Subcutaneous abdominal adipose tissue (tissue), 5 donors: ENCODE data around the gene DDX41.
A peak's percentile ranks its signal among the peaks of the same experiment; 100 is the strongest.

Experiments used
- H3K27ac ChIP-seq: one replicate; pipeline ENCODE4 v1.7.0; 2013; ENCODE audit warnings: low read depth, mild to moderate bottlenecking, inconsistent platforms, low read length, moderate library complexity
- H3K27me3 ChIP-seq, 5 donors: one replicate each; pipeline ENCODE4 v1.7.0; 2013; ENCODE audit warnings: low read length in 5 of 5, inconsistent platforms in 1 of 5; ENCODE audit not compliant: control insufficient read depth in 5 of 5, insufficient read depth in 4 of 5
- H3K36me3 ChIP-seq, 5 donors: one replicate each; pipeline ENCODE4 v1.7.0; 2013; ENCODE audit warnings: low read length in 5 of 5; ENCODE audit not compliant: control insufficient read depth in 5 of 5, insufficient read depth in 5 of 5
- H3K4me1 ChIP-seq, 5 donors: one replicate each; pipeline ENCODE4 v1.7.0; 2013; ENCODE audit warnings: low read length in 5 of 5, mild to moderate bottlenecking in 3 of 5, moderate library complexity in 1 of 5; ENCODE audit not compliant: control insufficient read depth in 5 of 5, insufficient read depth in 5 of 5
- H3K4me3 ChIP-seq, 5 donors: one replicate each; pipeline ENCODE4 v1.7.0; 2013; ENCODE audit warnings: low read length in 5 of 5, low read depth in 1 of 5
- H3K9ac ChIP-seq, 5 donors: one replicate each; pipeline ENCODE4 v1.7.0; 2013; ENCODE audit warnings: low read length in 5 of 5, mild to moderate bottlenecking in 4 of 5, moderate library complexity in 3 of 5
- H3K9me3 ChIP-seq, 5 donors: one replicate each; pipeline ENCODE4 v1.7.0; 2013; ENCODE audit warnings: low read length in 5 of 5; ENCODE audit not compliant: control insufficient read depth in 5 of 5
- donor health status: healthy.
- donor health status: healthy.
- donor health status: healthy.
- donor health status: healthy.
- donor health status: healthy.

The DDX41 gene

GRCh38 chr5:177470759-177471536 is 45.8 kb downstream of the DDX41 start:
- peaks cover 2 to 46% (median 43%) of the 10 kb centered on the region in 5 donors for H3K4me1 ChIP-seq
- H3K4me3 ChIP-seq, result peak overlapping the region in 4 of 5 donors; percentile 17 to 68 (median 58)
- H3K9ac ChIP-seq, result peak overlapping the region in 2 of 5 donors; percentile 38 to 47
- peaks cover 0 to 25% (median 23%) of the 10 kb centered on the region in 5 donors for H3K36me3 ChIP-seq
- H3K9me3 ChIP-seq, result no peaks in the 10 kb centered on the region
- peak overlapping the region; percentile 57 for H3K27ac ChIP-seq
- H3K27me3 ChIP-seq, result no peaks in the 10 kb centered on the region

DNA sequence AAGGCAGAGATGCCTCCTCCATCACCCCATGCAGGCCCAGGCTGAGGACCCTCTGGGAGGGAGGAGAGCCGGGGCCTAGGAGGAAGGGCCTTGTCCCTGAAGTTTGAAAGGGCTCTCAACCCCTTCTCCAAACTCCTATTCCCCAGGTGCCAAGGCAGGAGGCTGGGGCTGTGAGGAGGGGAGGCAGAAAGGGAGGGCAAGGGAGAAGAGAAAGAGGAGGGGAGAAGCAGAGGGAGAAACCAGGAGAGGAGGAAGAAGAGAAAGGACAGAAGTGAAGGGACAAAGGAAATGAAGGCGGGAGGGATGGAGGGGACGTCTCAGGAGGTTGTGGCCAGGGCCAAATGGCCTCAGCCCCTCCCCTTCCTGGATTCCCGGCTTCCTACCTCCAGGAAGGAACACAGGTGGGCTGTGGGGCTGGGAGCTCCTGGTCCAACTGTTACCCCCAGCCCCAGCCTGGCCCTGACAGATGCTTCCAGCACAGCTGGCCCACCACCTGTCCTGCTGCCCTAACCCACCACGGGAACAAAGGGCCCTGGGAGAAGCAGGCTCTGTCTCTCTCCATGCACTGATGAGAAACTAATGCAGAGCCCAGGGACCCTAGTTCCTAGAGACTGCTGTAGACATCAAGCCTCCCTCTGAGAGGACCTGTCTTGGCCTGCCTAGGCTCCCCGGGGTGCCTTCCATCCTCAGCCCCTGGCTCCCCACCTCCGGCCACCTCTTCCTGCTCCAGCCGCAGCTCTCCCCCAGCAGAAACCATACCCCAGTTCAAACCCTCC is 46.8 kb downstream of the DDX41 start:
- Histone ChIP-seq H3K4me1 (peaks cover 2 to 46% (median 43%) of the 10 kb centered on the region in 5 donors), H3K36me3 (peaks cover 0 to 33% (median 30%) of the 10 kb centered on the region in 5 donors), H3K27ac (peak overlapping the region; percentile 37), H3K9ac (peak overlapping the region in 2 of 5 donors; percentile 42 to 46), H3K27me3 (no peaks in the 10 kb centered on the region), H3K9me3 (peaks cover 0 to 2% (median 0%) of the 10 kb centered on the region in 5 donors), H3K4me3 (peak overlapping the region in 3 of 5 donors; percentile 6 to 24 (median 16))

- H3K4me1 ChIP-seq, result peaks cover 2 to 43% (median 40%) of the 10 kb centered on the region in 5 donors
- peak overlapping the region in 1 of 5 donors; percentile 24 for H3K4me3 ChIP-seq
- peaks cover 0 to 33% (median 30%) of the 10 kb centered on the region in 5 donors for H3K36me3 ChIP-seq
- no peaks in the 10 kb centered on the region for H3K27me3 ChIP-seq
- peak overlapping the region; percentile 37 for H3K27ac ChIP-seq
- peaks cover 0 to 2% (median 0%) of the 10 kb centered on the region in 5 donors for H3K9me3 ChIP-seq
- H3K9ac ChIP-seq, result peak overlapping the region in 1 of 5 donors; percentile 46
Observed at GRCh38 chr5:177468685-177469628, 47.8 kb downstream of the DDX41 start.

GRCh38 chr5:177468329-177468684 is 48.5 kb downstream of the DDX41 start:
- H3K27ac ChIP-seq, result no peak overlapping the region
- no peak overlapping the region for H3K4me3 ChIP-seq
- H3K9ac ChIP-seq, result no peak overlapping the region

DNA sequence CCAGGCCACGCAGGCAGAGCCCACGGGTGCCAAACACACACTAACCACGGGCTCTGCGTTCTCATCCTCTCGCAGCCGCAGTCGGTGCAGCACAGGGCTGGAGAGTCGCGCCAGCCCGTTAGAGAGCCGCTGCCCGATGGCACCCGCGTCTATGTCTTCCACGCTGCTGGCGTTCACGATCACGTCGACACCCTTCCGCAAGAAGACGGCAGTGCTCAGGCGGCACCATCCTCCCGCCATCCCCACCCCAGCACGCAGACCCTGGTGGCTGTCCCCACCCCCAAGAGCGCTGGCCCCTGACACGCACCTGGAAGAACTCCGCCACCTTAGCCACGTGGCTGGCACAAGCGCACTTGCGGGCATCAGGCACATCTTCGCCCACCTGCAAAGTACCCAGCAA is 49.3 kb downstream of the DDX41 start:
- no peak overlapping the region for H3K9ac ChIP-seq
- peaks cover 2 to 41% (median 36%) of the 10 kb centered on the region in 5 donors for H3K4me1 ChIP-seq
- no peaks in the 10 kb centered on the region for H3K27me3 ChIP-seq
- peaks cover 0 to 33% (median 30%) of the 10 kb centered on the region in 5 donors for H3K36me3 ChIP-seq
- H3K4me3 ChIP-seq, result no peak overlapping the region
- no peak overlapping the region for H3K27ac ChIP-seq
- peaks cover 0 to 2% (median 0%) of the 10 kb centered on the region in 5 donors for H3K9me3 ChIP-seq

More at GRCh38 chr5:177468329-177468684, 48.5 kb downstream of the DDX41 start:
- Histone ChIP-seq H3K27me3 (no peaks in the 10 kb centered on the region), H3K9me3 (peaks cover 0 to 2% (median 0%) of the 10 kb centered on the region in 5 donors), H3K4me1 (peaks cover 2 to 41% (median 38%) of the 10 kb centered on the region in 5 donors), H3K36me3 (peaks cover 0 to 33% (median 30%) of the 10 kb centered on the region in 5 donors)

GRCh38 chr5:177466861-177467260 is 49.9 kb downstream of the DDX41 start:
- Histone ChIP-seq H3K36me3 (peaks cover 0 to 33% (median 30%) of the 10 kb centered on the region in 5 donors), H3K27me3 (no peaks in the 10 kb centered on the region), H3K27ac (no peak overlapping the region), H3K4me1 (peaks cover 0 to 40% (median 34%) of the 10 kb centered on the region in 5 donors), H3K9me3 (peaks cover 0 to 2% (median 0%) of the 10 kb centered on the region in 5 donors), H3K9ac (no peak overlapping the region), H3K4me3 (no peak overlapping the region)

DNA sequence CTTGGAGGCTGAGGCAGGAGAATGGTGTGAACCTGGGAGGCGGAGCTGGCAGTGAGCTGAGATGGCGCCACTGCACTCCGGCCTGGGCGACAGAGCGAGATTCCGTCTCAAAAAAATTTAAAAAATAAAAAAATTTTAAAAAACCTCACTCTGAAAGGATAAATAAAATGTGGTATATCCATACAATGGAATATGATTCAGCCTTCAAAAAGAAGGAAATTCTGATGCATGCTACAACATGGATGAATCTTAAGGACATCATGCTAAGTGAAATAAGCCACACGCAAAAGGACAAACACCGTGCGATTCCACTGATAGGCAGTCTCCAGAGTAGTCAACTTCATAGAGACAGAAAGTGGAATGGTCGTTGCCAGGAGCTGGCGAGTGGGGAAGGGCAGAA is 51.7 kb downstream of the DDX41 start:
- H3K27ac ChIP-seq, result no peak overlapping the region
- no peaks in the 10 kb centered on the region for H3K27me3 ChIP-seq
- peaks cover 0 to 2% (median 0%) of the 10 kb centered on the region in 5 donors for H3K9me3 ChIP-seq
- H3K9ac ChIP-seq, result no peak overlapping the region
- peaks cover 0 to 29% (median 22%) of the 10 kb centered on the region in 5 donors for H3K4me1 ChIP-seq
- no peak overlapping the region for H3K4me3 ChIP-seq
- H3K36me3 ChIP-seq, result peaks cover 0 to 40% (median 35%) of the 10 kb centered on the region in 5 donors

DNA sequence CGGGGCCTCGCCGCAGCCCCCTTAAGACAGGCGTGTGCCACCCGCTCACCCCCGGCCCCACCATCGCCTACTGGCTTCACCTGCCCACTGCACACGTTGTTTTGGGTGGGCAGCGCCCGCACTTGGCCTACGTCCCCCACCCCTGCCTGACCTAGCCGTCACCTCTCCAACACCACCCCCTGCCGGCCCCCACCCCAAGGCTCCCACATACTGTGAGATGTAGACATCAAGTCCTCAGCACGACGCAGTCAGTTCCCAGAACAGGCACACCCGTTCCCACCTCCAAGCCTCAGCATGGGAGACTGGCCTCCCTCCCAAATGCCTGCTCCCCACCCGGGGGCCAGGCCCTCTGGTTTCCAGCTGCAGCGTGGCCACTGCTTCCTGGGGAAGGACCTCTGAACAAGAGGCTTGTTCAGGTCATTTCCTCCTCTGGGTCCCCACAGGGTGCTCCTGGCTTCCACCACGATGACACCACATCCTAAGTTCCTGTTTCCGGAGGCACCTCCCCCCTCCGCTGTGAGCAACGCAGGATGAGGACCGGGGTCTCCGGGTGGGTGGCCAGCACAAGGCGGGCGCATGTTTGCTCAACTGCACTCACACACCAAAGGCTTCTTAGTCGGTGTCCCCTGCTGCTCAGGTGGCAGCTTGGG is 54.6 kb downstream of the DDX41 start:
- Histone ChIP-seq H3K4me1 (peaks cover 0 to 20% (median 15%) of the 10 kb centered on the region in 5 donors), H3K9me3 (peaks cover 0 to 2% (median 0%) of the 10 kb centered on the region in 5 donors), H3K9ac (peak overlapping the region in 1 of 5 donors; percentile 58), H3K4me3 (peak overlapping the region in 3 of 5 donors; percentile 3 to 32 (median 28)), H3K27me3 (no peaks in the 10 kb centered on the region), H3K36me3 (peaks cover 0 to 50% (median 40%) of the 10 kb centered on the region in 5 donors), H3K27ac (peak overlapping the region; percentile 76)
